ENCODE results near the gene SHQ1. TPM values are rescaled to one million over a fixed set of nuclear protein-coding genes. Genes with fewer than 3 reads are reported as not detected.
A peak's percentile ranks its signal among the peaks of the same experiment; 100 is the strongest.

The SHQ1 gene
- total RNA-seq, 1 experiment from 2014 or later = 32.5 TPM

GRCh38 chr3:72810659-72811434, 37.4 kb downstream of the SHQ1 start:
- Mint-ChIP-seq H3K9me3 (no peaks in the 10 kb centered on the region), H3K27me3 (ENCODE audit: low read depth) (no peaks in the 10 kb centered on the region), H3K27ac (peak overlapping the region; percentile 45 to 94 (median 90)), H3K4me1 (peaks cover 34 to 45% of the 10 kb centered on the region in 2 experiments), H3K4me3 (no peak overlapping the region), H3K36me3 (ENCODE audit: insufficient read depth in 1 of 3, low read depth in 3 of 3) (peaks cover 0 to 2% (median 0%) of the 10 kb centered on the region in 3 experiments; a peak in 2 of 7 replicates)
- DNase-seq = no peak
- no peaks in the 10 kb centered on the region for H3K79me1 ChIP-seq (ENCODE audit: insufficient read depth, low read depth, low read length, poor library complexity, severe bottlenecking)
- no peak overlapping the region for H3K9ac ChIP-seq (ENCODE audit: extremely low read depth, insufficient read length, low read length)
- H4K8ac ChIP-seq (replicated peaks; ENCODE audit: insufficient read length, low read depth, low read length) = no peak overlapping the region
- WGBS (ENCODE audit: extremely low coverage, insufficient read length, low lambda C conversion rate) = no CpG with 5 or more reads among the region's 6 CpGs
- H3K18ac ChIP-seq (ENCODE audit: insufficient read length, low read depth, low read length) = no peak overlapping the region
- H2AFZ ChIP-seq (ENCODE audit: low read length) = no peak overlapping the region
- H4K20me1 ChIP-seq (ENCODE audit: control insufficient read depth, insufficient read depth, insufficient read length) = no peaks in the 10 kb centered on the region
- H2BK5ac ChIP-seq (ENCODE audit: insufficient read length, low read length) = no peak overlapping the region
- no peaks in the 10 kb centered on the region for H3K9me3 ChIP-seq (ENCODE audit: control insufficient read depth, low read depth, low read length)
- H3K23me2 ChIP-seq (ENCODE audit: insufficient read length, low read depth, low read length, poor library complexity, severe bottlenecking) = no peaks in the 10 kb centered on the region
- H2BK15ac ChIP-seq (ENCODE audit: low read depth, low read length) = no peak overlapping the region
- H3K4ac ChIP-seq (ENCODE audit: low read depth, low read length) = no peak overlapping the region
- no peak overlapping the region for H4K5ac ChIP-seq (ENCODE audit: insufficient read length, low read depth, low read length)
- no peaks in the 10 kb centered on the region for H3K27me3 ChIP-seq (ENCODE audit: insufficient read depth, low read length)
- H3K56ac ChIP-seq (ENCODE audit: insufficient read length, low read depth, low read length) = no peak overlapping the region
- peaks cover 4% of the 10 kb centered on the region; the same call in 1 of the 2 replicates for H3K4me1 ChIP-seq (ENCODE audit: insufficient read depth, low read length)
- H3K4me2 ChIP-seq (ENCODE audit: insufficient read depth, insufficient read length, low read length) = no peak overlapping the region
- no peaks in the 10 kb centered on the region for H3K79me2 ChIP-seq (ENCODE audit: insufficient read depth, low read length)
- H3K27ac ChIP-seq (ENCODE audit: insufficient read length, low read depth, low read length) = peak overlapping the region; percentile 88
- TF ChIP-seq CTCF (conservative IDR thresholded peaks at IDR 0.05) = no peak
- no peak overlapping the region for H2AK5ac ChIP-seq (ENCODE audit: insufficient read length, low read length)
- no peak overlapping the region for H2BK12ac ChIP-seq (ENCODE audit: insufficient read length, low read depth, low read length)
- H3K14ac ChIP-seq (ENCODE audit: insufficient read depth, low read length) = no peak overlapping the region
- H2BK20ac ChIP-seq (ENCODE audit: low read depth, low read length, poor library complexity, severe bottlenecking) = no peak overlapping the region
- H4K91ac ChIP-seq (ENCODE audit: insufficient read length, low read depth, low read length) = no peak overlapping the region
- H2BK120ac ChIP-seq (ENCODE audit: low read depth, low read length, poor library complexity, severe bottlenecking) = no peak overlapping the region
- no peak overlapping the region for H3K23ac ChIP-seq (ENCODE audit: insufficient read length, low read depth, low read length)
- H3T11ph ChIP-seq (ENCODE audit: low read length) = no peak overlapping the region
